CMK (cell line): ENCODE results near the gene KCNN3.

ENCODE experiments used
- DNase-seq: peaks from one replicate; pipeline ENCODE4 v3.0.0-alpha.2; 2010; ENCODE audit warnings: low read depth

The KCNN3 gene

GRCh38 chr1:154770897-154771594 is 99.0 kb downstream of the KCNN3 start:
- no peak for DNase-seq

- DNase-seq: no peak
Measured at GRCh38 chr1:154769193-154769895, 100.7 kb downstream of the KCNN3 start.

- no peak for DNase-seq
Measured at GRCh38 chr1:154768456-154769125, 101.5 kb downstream of the KCNN3 start.

DNA sequence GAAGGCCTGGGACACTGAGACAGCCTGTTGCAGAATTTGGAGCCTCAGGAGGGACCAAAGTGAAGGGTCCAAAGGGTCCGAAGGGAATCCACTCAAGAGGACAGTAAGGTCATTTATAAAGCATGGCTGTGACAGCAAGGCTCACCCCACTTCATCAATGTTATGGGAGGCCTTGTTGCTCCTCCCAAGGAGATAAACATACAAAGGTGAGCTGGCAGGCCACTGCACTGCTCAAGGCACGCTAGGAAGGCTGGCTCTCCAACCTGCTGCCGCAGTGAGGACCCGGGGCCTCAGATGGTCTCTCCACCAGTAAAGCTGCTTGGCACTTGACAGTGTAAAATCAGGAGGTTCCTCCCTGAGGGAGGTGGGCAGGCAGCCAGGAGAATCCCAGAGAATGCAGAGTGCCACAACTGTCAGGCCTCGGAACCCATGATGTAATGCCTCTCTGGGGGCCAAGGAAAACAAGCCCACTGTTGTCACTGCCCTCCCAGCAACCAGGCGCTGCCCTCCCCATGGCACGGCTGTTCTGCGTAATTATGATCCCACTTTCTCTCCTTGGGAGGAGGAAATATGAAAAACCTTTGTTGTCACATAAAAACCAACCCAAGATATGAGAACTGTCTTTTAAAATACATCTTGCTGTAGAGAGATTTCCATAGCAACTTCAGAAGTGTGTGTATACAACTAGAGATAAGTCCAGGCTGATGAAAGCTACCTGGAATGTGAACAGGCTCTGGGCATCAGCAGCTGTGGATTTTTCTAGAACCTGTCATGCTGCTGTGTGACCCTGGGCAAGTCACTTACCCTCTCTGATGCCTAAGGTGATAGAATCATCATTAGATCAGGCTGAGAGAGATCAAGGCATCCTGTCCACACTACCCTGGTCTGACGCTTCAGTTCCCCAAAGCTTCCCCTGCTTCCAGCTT is 102.5 kb downstream of the KCNN3 start:
- no peak for DNase-seq

- no peak for DNase-seq
Measured at GRCh38 chr1:154765970-154766369, 104.1 kb downstream of the KCNN3 start.

DNA sequence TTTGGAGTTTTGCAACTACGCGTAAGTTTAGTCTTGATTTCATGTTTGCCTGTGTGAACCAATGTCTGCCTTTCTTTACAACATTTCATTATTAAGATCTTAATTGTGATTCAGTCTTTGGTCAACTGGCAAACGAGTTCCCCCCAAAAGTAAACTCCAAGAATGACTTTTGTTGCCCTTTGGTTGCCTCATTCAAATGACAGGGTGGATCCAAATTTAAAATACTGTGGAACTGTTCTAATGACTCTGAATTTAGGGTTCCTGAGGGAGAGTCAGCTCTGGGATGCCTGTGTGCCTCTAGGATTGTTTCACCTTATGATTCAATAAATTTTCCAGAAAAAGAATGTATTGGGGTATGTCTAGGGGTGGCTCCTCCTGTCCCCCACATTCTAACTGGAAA is 105.3 kb downstream of the KCNN3 start:
- no peak for DNase-seq

DNA sequence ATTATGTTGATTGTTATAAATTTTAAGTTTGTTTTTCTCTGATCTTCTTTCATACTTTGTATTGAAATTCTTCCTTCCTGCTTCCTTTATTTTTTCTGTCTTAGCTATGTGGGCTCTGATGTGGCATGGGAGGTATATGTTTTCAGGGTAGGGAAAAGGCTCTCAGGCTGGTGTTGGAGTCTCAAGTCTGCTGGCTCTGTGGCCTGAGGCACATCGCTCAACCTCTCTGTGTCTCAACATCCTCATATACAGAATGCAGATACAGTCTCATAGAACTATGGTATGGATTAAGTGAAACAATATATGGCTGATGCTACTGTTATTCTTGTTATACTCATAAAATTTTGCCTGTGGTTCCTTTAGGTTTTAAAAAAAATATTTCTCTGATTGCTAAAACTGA is 105.9 kb downstream of the KCNN3 start:
- DNase-seq: no peak

DNA sequence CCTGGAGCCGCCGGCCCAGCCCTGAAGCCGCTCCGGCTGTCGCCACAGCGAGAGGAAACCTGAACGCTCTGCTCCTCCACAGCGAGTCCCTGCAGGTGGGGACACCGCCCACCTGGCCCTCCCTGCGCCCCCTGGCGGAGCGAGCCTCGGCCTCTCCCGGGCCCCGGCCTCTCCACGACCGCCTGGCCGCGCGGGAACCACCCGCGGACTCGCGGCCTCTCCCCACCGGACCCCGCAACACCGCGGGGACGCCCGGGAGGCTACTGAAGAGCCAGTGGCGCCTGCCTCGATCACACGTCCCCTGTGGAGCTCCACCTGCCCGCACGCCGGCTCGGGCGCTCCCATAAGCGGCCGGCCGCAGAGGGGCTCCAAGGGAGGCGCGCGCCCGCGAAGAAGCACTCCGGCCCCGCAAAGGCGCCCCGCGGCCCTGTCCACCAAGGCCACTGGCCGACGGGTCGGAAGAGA is 109.6 kb downstream of the KCNN3 start:
- no peak for DNase-seq

GRCh38 chr1:154759793-154760192 is 110.3 kb downstream of the KCNN3 start:
- DNase-seq: no peak

GRCh38 chr1:154759196-154759595 is 110.9 kb downstream of the KCNN3 start:
- no peak for DNase-seq

GRCh38 chr1:154758346-154758745 is 111.7 kb downstream of the KCNN3 start:
- no peak for DNase-seq

- no peak for DNase-seq
Measured at GRCh38 chr1:154756793-154757548, 113.1 kb downstream of the KCNN3 start.

DNA sequence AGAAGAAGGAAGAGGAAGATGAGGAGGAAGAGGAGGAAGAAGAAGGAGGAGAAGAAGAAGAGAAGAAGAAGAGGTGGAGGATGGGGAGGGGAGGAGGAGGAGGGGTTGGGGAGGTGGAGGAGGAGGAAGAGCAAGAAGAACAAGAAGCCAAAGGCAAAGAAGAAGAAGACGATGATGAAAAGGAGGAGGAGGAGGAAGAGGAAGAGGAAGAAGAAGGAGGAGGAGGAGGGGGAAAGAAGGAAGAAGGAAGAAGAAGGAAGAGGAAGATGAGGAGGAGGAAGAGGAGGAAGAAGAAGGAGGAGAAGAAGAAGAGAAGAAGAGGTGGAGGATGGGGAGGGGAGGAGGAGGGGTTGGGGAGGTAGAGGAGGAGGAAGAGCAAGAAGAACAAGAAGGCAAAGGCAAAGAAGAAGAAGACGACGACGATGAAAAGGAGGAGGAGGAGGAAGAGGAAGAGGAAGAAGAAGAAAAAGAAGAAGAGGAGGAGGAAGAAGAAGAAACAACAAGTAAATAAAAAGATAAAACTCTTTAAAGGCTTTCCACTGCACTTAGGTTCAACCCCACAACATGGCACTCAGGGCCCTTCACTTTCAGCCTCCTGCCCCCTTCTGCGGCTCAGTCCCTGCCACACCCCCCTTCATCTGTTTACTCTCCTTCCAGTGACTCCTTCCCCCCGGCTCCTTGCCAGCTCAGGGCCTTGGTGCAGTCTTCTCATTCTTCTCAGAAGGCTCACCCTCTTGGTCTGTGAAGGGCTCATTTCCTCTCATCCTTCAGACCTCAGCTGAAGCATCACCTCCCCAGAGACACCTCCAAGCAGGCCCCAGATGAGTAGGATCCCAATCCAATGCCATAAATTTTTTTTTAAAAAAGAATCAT is 114.0 kb downstream of the KCNN3 start:
- DNase-seq: no peak

DNA sequence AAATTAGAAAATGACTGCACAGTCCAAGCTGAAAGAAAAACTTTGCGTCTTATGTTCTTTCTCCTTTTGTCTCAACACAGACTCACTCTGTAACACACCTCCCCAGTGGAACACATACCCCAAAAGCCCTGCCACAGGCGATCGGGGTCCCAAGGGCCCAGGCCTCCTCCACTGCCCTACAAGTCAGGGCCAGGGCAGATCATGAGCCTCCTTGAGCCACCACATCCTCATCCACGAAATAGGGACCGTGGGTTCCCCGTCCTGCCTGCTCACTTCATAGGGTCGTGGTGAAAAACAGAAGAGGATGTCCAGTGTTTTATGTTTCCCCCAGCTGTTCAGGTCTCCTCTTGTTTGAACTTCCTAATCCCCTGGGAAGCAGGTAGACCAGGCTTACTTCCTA is 116.7 kb downstream of the KCNN3 start:
- no peak for DNase-seq

DNA sequence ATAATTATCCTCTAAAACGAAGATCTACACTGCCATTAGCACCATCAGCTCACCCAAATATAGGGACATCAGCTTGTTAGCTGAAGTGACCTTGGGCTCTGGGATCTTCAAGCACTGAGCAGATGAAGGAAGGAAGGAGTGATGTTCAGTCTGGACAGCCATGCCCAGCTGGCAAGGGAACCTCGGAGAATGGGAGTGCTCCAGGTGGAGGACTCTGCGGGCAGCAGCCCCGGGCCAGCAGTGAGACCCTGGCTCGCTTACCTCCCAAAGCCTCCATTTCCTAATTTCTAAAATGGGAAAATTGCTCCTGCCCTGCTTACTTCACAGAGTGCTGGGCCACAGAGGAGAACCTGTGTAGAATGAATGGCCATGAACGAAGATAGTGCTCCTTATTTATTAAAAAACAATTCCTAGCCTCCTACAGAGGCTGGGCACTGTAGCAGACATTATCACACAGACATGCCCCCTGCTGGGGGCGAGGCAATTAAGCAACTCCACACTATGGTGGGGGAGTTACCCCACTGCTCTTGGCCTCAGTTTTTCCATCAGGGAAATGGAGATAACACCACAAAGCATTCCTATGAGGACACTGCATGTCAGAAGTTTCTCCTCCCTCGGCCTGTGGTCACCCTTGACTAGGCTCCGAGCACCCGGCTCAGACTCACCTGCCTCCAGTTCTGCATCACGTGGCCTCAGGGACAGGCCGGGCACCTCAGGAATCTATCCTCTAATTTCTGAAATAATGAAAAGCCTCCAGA is 117.6 kb downstream of the KCNN3 start:
- no peak for DNase-seq

DNA sequence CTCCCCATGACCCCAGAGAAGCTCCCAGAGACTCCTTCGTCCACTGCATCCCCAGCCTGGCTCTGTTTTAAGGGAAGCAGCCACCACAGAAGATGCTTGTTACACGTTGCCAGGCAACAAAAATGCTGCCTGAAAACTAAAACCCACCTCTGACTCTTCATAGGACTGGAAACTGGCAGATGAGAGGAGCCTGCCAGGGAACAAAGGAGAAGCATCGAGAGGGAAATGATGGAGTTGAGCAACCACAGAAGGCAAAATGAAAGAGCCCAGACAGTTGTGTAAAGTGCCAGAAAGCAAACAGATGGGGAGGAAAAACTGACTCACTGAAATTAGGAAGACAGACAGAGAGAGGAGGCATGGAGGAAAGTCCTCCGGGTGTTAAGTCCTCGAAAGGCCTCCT is 118.4 kb downstream of the KCNN3 start:
- DNase-seq: no peak

DNA sequence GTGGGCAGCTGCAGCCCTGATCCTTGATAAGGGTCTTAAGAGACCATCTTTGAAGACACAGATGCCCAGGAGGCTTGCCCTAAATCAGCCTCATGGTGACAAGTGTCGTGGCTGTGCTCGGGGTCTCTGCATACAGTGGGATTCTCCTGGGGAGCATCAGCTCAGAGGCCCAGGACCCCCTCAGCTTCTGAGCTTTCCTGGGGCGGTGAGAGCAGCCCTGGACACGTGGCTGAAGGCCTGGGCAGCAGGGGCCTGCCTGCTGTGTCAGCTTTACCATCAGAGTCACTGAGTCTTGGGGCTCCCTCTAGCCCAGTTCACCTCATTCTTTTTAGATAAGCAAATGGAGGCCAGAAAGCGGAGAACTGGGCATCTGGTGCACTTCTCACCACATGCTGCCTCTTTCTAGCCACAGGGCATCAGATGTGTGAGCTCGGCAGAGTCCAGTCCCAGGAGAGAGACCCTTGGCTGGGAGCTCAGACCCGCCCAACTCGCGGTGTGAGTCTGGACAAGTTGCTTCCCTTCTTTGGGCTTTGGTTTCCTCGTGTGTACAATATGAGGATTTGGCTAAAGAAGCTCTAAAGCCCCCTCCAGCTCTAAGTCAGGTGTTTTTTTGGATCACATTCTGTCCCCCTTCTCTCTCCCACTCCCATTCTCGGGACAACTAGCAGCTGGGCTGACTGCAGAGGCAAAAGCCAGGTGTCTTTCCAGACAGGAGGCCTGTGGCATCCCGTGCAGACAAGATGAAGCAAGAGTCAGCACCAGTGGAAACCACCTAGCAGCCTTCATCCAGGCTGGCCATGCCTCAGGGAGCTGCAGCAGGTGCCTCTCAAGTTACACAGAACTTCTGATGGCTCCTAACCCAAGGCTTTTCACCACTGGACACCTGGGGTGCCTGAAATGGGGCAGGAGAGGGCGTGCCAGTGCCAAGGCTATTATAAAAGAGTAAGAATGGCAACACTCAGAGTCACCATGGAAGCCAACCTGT is 119.1 kb downstream of the KCNN3 start:
- DNase-seq: no peak

GRCh38 chr1:154749078-154749760 is 120.9 kb downstream of the KCNN3 start:
- DNase-seq: no peak
